Measurements from ENCODE around the gene PBXIP1. TPM values are rescaled to one million over a fixed set of nuclear protein-coding genes. Genes with fewer than 3 reads are reported as not detected.
"Not testable (repeated sequence)": the region's sequence is repeated elsewhere in the genome, so short reads cannot be mapped to it uniquely, and the experiment has no call there.

Gene PBXIP1
- total RNA-seq, 2 experiments from 2014 or later: 17.7 to 19.4 TPM

DNA sequence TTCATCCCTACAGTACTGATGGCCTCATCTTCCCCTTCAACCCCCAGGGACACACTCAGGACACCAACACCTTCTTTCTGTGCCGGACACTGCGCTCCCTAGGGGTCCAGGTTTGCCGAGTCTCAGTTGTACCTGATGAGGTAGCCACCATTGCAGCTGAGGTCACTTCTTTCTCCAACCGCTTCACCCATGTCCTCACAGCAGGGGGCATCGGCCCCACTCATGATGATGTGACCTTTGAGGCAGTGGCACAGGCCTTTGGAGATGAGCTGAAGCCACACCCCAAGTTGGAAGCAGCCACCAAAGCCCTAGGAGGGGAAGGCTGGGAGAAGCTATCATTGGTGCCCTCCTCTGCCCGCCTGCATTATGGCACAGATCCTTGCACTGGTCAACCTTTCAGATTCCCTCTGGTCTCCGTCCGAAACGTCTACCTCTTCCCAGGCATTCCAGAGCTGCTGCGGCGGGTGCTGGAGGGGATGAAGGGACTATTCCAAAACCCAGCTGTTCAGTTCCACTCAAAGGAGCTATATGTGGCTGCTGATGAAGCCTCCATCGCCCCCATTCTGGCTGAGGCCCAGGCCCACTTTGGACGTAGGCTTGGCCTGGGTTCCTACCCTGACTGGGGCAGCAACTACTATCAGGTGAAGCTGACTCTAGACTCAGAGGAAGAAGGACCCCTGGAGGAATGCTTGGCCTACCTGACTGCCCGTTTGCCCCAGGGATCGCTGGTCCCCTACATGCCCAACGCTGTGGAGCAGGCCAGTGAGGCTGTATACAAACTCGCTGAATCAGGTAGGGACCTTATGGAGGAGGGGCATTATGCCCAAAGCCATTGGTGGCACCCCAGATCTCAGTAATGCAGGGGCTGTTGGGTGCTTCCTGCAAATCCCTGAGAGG, 32.4 kb upstream of the PBXIP1 start:
- peaks cover 19% of the 10 kb centered on the region for H3K4me1 Mint-ChIP-seq (ENCODE audit: low read depth)
- TF ChIP-seq CTCF (IDR thresholded peaks at IDR 0.05): no peak
- no peaks in the 10 kb centered on the region for H3K9me3 Mint-ChIP-seq
- no peaks in the 10 kb centered on the region for H3K27me3 Mint-ChIP-seq
- intact Hi-C loops (cut with micrococcal nuclease): no loop called here
- H3K36me3 Mint-ChIP-seq (ENCODE audit: low read depth): peaks cover 25% of the 10 kb centered on the region
- no peak overlapping the region for H3K27ac Mint-ChIP-seq
- no peak overlapping the region for H3K4me3 Mint-ChIP-seq
- ChIA-PET CTCF (interaction anchor here (1.2 to 13.2 kb wide), 6 partner anchors 10 to 73 kb away, joined by 3 to 108 read pairs (median 6); partner anchors contain the start of gene PYGO2), POLR2A (interaction anchor here (0.7 to 2.3 kb wide), 5 partner anchors 8 to 60 kb away, joined by 3 to 9 read pairs (median 4); partner anchors contain the start of gene CKS1B)
- no peak for ATAC-seq
- DNase-seq: no peak

DNA sequence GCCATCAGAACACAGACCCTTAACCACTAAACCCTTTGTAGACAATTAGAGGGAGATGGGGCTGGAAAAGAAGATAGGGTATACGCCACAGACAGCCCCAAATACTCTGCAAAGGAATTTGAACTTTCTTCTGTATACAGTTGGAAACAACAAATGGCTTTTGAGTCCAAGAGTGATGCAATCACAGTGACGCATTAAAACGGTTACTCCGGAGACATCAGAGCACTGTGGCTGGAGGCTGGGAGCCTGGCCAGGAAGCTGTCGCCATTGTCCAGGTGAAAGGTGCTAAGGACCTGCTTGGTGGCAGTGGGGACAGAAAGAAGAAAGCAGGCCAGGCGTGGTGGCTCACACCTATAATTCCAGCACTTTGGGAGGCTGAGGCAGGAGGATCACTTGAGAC, 31.4 kb upstream of the PBXIP1 start:
- ChIA-PET POLR2A (interaction anchor here (0.7 to 2.3 kb wide), 5 partner anchors 8 to 61 kb away, joined by 3 to 9 read pairs (median 4); partner anchors contain the start of gene CKS1B), CTCF (interaction anchor here (1.2 to 13.2 kb wide), 6 partner anchors 11 to 74 kb away, joined by 3 to 108 read pairs (median 6); partner anchors contain the start of gene PYGO2)
- H3K4me1 Mint-ChIP-seq (ENCODE audit: low read depth): peaks cover 19% of the 10 kb centered on the region
- ATAC-seq: no peak
- H3K4me3 Mint-ChIP-seq: no peak overlapping the region
- no peak for TF ChIP-seq CTCF (IDR thresholded peaks at IDR 0.05)
- H3K9me3 Mint-ChIP-seq: no peaks in the 10 kb centered on the region
- intact Hi-C loops (cut with micrococcal nuclease): no loop called here
- H3K36me3 Mint-ChIP-seq (ENCODE audit: low read depth): peaks cover 27% of the 10 kb centered on the region
- DNase-seq: no peak
- H3K27me3 Mint-ChIP-seq: no peaks in the 10 kb centered on the region
- H3K27ac Mint-ChIP-seq: no peak overlapping the region

GRCh38 chr1:154986736-154987135, 30.8 kb upstream of the PBXIP1 start:
- H3K4me3 Mint-ChIP-seq; H3K27ac Mint-ChIP-seq; ATAC-seq; H3K9me3 Mint-ChIP-seq; H3K27me3 Mint-ChIP-seq; intact Hi-C loops (cut with micrococcal nuclease); DNase-seq: not testable (repeated sequence)
- peaks cover 28% of the 10 kb centered on the region for H3K36me3 Mint-ChIP-seq (ENCODE audit: low read depth)
- ChIA-PET CTCF (interaction anchor here (2.1 to 13.2 kb wide), 3 partner anchors 11 to 30 kb away, joined by 7 to 108 read pairs (median 16); partner anchors contain the start of gene PYGO2), POLR2A (interaction anchor here (2.0 to 2.3 kb wide), 2 partner anchors 12 to 13 kb away, joined by 8 to 9 read pairs; partner anchors contain the start of gene CKS1B)
- peaks cover 19% of the 10 kb centered on the region for H3K4me1 Mint-ChIP-seq (ENCODE audit: low read depth)

DNA sequence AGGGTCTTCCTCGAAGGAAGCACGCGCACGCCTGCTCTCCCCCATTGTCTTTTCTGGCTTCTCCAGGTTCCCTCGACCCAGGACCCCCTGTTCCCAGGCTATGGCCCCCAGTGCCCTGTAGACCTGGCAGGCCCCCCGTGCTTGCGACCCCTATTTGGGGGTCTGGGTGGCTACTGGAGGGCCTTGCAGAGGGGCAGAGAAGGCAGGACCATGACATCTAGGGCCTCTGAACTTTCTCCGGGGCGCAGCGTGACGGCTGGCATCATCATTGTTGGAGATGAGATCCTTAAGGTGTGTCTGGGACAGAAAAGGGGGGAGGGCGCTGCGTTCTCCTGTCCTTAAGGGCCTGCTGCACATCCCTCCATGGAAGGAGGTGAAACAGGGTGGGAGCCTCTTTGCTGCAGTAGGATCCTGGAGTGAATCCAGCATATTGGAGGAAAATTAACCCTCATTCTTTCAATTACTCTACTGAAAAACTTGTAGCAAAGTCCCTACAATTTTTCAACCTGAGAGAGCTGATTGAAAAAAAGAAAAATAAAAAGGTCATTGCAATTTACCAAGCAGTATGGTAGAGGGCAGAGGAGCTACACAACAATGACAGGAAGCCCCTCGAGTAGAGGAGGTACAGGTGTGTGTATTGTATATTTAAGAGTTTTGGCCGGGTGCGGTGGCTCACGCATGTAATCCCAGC, 28.0 kb upstream of the PBXIP1 start:
- intact Hi-C loops (cut with micrococcal nuclease): no loop called here
- ChIA-PET CTCF (interaction anchor here (0.6 to 13.2 kb wide), 18 partner anchors 8 to 424 kb away, joined by 3 to 108 read pairs (median 6); partner anchors contain the start of genes ADAM15, LENEP and PYGO2), POLR2A (interaction anchor here (0.6 to 4.8 kb wide), 15 partner anchors 11 to 563 kb away, joined by 3 to 85 read pairs (median 5); partner anchors contain the start of genes CKS1B, LENEP, PBXIP1 and PMVK)
- H3K9me3 Mint-ChIP-seq: no peaks in the 10 kb centered on the region
- no peak overlapping the region for H3K4me3 Mint-ChIP-seq
- peaks cover 33% of the 10 kb centered on the region for H3K36me3 Mint-ChIP-seq (ENCODE audit: low read depth)
- no peaks in the 10 kb centered on the region for H3K27me3 Mint-ChIP-seq
- no peak for TF ChIP-seq CTCF (IDR thresholded peaks at IDR 0.05)
- ATAC-seq: no peak
- DNase-seq: no peak
- H3K4me1 Mint-ChIP-seq (ENCODE audit: low read depth): peaks cover 18% of the 10 kb centered on the region
- no peak overlapping the region for H3K27ac Mint-ChIP-seq

Data from activated CD8-positive, alpha-beta T cell treated with anti-CD3 and anti-CD28 coated beads for 36 hours (primary cell).